ENCODE data around the gene RHOXF1.
"Not testable (repeated sequence)": the region's sequence is repeated elsewhere in the genome, so short reads cannot be mapped to it uniquely, and the experiment has no call there.

Gene RHOXF1

DNA sequence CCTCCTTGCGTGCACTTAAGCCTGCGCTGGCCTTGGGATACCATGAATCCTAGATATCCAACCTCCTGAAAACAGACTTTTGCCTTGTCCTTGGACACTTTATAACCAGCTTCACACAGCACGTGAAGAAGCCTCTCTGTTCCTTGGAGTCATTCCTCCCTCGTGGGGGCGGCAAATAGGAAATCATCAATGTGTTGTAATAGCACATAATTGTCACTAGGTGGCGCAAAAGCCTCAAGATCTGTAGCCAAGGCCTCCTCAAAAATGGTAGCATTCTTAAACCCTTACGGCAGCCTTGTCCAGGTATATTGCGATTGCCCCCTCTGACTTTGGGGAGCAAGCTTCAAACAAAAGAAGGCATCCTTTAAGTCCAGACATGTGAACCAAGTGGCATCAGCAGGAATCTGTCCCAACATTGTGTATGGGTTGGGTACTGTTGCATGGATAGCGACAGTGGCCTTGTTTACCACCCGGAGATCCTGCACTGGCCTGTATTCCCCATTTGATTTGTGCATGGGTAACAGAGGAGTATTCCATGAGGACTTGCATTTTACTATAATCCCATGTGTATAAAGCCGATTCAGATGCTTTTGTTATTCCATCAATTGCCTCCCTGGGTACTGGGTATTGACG lies 30.0 kb downstream of the RHOXF1 start:
- DNase-seq = not testable (repeated sequence)

DNA sequence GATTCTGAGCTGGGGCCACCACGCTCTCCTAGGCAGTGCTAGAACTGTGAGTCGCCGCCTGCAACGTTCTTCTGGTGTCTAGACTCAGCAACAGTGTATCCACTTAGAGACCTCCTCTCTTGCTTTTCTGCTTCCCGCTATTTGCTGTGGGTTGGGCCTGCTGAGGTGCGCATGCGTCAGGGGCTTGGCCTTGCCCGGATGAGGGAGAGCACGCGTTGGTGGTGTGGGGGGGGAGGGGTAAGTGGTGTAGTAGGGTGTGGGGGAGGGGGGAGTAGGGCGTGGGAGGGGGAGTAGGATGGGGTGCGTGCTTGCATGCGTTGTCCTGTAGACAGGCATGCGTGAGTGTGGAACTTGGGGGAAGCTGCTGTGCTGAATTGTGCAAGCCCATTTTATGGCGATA lies 38.1 kb downstream of the RHOXF1 start, which contains the start of gene RHOXF2B:
RHOXF2B (minus strand) TSS at position 101 of the 400 bp plus-strand sequence. CDS start 138 bp downstream, outside the sequence.
- DNase-seq = not testable (repeated sequence)

DNA sequence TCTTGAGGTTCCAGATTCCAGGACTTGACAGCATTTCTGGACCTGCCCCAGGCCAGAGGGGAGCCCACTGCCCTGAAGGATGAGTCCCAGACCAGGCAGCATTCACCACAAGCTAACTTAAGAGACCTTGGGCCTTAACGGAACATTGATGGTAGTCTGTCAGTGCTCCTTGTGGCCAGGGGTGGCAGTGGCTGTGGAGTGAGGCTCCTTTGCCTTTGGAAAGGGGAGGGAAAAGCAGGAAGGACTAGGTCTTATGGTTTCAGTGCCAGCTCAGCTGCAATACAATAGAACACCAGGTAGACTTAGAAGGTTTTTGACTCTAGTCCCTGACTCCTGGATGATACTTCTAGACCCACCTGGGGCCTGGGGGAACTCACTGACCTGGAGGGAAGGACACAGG lies 49.5 kb downstream of the RHOXF1 start:
- not testable (repeated sequence) for DNase-seq
